ENCODE data around the gene FCRL4. TPM values are rescaled to one million over a fixed set of nuclear protein-coding genes. Genes with fewer than 3 reads are reported as not detected.

The FCRL4 gene
- total RNA-seq, result not detected

DNA sequence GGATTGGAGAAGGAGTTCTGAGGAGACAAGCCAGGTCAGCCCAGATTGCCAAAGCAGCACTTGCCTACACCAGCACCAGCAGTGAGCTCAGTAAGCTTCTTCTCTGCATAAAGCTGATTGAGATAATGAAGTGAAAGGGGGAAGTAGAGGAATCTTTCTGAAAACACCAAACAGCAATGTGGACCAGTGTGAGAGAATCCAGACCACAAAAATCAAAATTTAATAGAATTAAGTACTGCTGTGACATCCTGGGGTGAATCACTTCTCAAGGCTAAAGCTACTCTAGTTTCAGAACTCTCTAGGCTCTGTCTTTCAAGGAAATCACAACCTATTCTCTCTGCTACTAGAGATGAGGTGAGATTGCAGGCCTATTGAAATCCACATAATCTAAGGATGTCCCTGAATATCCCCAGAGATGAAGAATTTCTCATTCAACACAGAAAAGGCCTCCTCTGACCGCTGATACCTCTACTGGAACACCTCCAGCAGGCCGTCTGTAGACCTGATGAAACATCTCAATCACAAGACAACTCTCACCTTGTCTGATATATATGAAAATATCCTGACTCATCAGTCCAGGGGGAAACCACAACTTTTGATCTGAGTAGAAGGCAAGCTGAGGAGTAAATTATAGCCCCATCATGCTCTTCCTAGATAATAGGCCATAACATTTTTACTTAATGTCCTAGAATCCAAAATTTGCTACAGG, at the start of gene FCRL4:
Gene FCRL4, minus strand, starts transcription at position 127 of the 709 bp plus-strand sequence. CDS start 141 bp downstream, outside the sequence.
- ChIA-PET POLR2A (no interaction called here), CTCF (no interaction called here)

DNA sequence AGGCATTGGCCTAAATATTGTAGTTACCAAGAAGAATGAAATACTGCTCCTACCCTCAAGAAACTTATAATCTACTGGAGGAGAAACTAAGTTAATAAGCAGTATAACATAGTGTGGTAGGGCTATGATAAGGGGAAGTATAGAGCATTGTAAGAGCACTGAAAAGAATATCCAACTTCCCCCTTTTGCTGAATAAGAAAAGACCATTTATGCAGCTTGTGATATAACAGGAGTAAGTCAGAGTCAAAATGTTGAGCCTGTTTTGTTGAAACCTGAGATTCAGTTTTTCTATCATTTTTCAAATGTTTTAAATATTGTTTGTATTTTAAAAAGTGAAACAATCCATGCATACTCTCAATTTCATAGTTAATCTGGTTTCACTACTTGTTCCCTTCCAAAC, 48.3 kb upstream of the FCRL4 start:
- ChIA-PET CTCF (no interaction called here), POLR2A (no interaction called here)

DNA sequence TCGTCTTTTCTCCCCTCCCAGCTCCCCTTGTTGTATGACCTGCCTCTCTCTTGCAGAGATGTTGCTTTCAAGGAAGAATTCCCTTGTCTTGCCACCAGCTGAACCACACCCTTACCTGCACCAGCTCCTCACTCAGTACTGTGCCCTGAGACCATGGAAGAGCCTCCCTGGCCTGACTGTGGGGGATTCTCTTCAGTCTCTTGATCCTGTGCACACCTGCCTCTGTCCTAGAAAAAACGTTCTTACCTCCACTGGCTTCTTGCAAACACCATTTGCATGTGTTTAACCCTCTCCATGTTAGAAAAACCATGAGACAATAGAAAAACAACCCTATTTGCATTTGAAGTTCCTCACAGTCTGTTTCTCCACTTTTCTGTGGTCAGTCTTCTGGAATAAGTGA, 43.3 kb upstream of the FCRL4 start:
- ChIA-PET CTCF (interaction anchor here (0.9 kb wide), 1 partner anchor 61 kb away, joined by 3 read pairs; no protein-coding TSS in a partner anchor), POLR2A (no interaction called here)

DNA sequence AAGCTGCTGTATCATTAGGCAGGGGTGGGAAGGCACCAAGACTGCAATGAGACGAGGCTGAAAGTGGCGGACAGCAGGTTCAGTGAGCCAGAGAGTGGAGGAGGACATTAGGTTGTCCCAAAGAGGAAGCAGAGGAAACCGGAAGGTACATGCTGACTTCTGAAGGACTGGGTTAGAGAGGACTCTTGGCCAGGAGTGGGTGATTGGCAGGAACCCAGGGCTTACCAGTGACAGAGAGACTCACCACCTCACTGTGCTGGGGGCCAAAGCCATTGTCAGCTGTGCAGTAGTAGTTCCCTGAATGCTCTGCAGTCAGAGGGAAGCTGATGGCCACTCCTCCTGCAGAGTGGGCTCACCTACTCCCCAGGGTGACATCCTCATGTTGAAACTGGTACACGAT, 41.9 kb upstream of the FCRL4 start:
- POLR2A ChIA-PET, result no interaction called here
- CTCF ChIA-PET, result no interaction called here

DNA sequence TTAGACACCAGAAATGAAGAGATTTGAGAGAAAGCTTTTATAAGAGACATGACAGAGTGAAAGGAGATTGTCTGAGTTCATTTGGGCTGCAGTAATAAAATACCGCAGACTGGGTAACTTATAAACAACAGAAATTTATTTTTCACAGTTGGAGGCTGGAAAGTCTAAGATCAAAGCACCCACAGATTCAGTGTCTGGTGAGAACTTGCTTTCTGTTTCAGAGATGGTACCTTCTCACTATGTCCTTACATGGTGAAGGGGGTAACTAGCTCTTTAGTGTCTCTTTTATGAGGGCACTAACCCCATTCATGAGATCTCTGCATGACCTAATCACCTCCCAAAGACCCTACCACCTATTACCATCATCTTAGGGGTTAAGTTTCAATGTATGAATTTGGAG, 30.9 kb upstream of the FCRL4 start:
- ChIA-PET POLR2A (no interaction called here), CTCF (no interaction called here)

DNA sequence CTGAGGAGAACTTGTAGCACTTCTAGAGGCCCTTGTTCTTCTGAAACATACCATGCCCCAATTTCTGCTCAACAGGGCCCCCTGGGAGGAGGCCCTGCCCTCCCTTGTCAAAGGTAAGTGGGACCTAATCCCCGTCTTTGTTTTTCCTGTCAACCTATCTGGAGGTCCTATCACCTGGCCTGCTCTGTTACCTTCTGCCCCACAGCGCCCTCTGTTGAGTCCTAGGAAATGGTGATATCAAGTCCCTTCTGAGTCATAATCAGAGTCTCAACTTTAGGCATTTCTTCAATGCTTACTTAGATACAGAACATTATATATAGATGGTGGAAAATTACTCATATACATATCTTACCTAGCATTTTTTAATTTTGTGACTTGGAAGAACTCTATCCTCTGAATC, 28.2 kb upstream of the FCRL4 start:
- ChIA-PET CTCF (no interaction called here), POLR2A (no interaction called here)

DNA sequence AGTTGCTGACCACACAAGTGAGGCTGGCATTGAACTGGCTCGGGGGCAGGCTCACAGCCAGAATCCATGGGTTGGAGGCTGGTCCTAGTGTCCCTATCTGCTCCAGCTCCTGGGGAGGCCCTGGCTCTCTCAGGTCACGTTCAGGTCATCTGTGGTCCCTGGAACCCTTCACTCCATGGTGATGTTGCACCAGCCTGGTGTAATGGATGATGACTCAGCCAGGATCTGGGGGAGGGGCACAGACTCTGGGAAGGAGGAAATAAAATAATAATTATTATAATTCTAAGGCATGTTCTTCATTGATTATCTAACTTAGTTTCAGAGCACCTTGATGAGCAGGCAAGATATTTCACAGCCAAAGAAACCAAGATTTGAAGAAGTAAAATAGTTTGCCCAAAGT, 26.6 kb upstream of the FCRL4 start:
- CTCF ChIA-PET, result interaction anchor here (1.1 kb wide), 1 partner anchor 44 kb away, joined by 3 read pairs; no protein-coding TSS in a partner anchor
- POLR2A ChIA-PET, result no interaction called here

DNA sequence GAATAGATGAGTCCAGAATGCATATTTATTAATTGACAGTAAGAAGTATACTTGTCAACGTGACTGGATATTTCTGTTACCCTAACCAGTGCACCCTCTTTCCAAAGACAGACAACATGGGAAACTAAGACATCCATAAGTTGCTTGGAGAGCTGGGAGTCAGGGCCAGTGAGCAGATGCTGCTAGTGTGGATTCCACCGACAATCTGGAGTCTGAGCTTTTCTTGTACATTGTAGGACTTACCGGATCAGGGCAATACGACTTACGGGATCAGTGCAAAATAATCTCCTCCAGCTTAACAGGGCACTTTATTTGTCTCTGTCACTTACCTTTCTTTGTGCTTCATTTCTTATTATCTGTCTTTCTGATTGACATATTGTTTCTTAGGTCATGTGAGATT, 24.6 kb upstream of the FCRL4 start:
- ChIA-PET POLR2A (no interaction called here), CTCF (no interaction called here)

DNA sequence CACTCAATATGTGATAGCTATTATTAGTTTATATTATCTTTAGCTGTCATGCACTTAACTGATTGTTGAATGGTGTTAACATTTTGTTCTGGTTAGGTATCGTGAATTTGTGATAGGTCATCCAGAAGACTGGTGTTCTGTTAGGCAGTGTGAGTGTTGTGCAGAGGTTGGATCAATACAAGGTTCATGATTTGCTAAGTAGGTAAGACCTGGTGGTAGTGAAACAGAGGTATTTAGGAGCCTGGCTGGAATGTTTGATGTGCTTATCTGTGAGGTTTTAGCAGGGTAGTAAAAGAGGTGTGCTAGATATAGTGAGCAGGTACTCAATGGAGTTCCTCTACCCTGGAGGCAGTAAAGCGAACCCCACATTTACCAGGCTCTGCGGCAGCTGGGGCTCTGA, 20.3 kb upstream of the FCRL4 start:
- POLR2A ChIA-PET, result no interaction called here
- CTCF ChIA-PET, result no interaction called here

DNA sequence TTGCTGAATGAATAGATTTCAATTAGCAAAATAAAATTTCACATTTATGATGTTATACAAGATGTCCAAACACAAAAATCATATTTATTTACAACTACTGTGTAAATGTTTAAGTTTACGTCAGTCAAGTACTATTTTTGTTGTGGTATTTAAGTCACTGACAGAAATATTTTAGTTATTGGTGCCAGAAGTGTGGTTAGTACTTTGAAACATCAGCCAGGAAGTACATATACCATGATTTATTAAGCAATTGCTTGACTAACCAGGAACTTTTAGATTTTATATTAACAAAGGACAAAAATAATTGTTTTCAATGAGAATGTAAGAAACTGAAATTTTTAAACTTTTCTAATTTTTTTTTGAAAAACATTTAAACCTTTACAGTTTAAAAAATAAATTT, 2.4 kb upstream of the FCRL4 start:
- ChIA-PET CTCF (no interaction called here), POLR2A (no interaction called here)

DNA sequence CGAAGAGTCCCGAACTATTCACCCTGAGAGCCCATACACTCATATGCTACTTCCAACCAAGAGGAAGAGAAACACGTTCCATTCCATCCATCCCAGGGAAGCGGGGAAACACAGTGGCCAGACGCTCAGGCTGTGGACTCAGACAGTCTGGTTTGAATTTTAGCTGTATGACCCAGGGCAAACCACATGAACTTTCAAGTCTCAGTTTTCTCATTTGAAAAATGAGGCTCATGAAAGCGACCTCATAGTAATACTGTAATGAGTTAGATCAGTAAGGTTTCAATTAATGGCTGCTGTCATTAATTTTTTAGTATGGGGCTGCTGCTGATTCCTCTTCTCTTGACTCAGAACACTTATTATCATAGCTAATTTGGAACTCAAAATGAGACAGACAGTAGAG, 1.5 kb downstream of the FCRL4 start:
- CTCF ChIA-PET, result interaction anchor here (1.6 kb wide), 1 partner anchor 16 kb away, joined by 4 read pairs; no protein-coding TSS in a partner anchor
- POLR2A ChIA-PET, result no interaction called here

DNA sequence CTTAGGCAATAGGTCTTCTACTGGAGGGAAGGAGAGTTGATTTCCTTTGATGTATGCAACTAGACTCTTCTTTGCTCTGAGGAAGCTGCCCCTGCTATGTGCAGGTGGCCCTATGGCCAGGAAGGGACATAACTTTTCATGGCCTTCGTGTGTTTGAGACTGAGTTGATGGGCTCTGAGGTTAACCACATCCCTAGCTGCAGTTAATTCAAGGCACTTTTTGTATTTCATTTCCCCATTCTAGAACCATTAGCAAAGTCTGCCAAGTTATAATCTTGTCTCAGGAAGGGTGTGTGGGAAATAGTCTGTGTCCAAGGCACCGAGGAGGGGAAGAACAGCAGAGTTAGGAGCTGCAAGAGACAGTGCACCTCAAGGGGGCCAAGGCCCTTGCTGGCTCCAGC, 2.5 kb downstream of the FCRL4 start:
- CTCF ChIA-PET, result interaction anchor here (1.6 kb wide), 1 partner anchor 15 kb away, joined by 4 read pairs; no protein-coding TSS in a partner anchor
- POLR2A ChIA-PET, result no interaction called here

DNA sequence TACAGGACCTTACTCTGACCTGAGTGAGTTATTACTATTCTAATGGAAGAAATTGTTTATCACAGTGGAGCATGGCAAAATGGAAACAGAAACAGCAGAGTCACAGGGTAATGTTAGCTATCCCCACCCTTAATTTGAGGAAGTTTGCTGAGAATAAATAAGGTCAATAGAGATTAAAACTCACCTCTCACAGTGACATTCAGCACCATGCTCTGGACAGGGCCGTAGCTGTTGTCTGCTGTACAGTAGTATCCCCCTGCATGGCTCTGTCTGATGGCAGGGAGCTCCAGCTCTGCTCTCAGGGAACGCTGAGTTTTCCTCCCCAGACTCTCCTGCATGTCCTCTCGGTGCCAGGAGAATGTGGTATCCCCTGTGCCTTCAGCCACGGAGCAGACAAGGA, 11.9 kb downstream of the FCRL4 start:
- ChIA-PET CTCF (no interaction called here), POLR2A (no interaction called here)

DNA sequence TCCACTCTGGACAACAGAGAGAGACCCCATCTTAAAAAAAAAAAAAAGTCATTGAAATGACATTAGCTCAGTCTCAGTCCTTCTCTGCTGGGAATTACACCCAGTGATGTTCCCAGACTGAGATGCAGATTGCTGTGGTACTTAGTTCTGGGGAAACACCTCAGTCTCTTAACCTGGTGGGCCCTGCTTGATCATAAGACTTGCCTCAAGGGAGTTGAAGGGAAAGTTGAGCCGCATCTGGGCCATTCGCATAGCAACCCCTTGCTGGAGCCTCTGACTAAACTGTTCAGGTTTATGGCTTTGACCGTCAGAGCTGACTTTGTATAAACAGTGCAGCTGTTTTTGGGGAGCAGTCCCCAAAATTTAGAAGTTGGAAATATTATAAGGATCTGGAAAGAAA, 13.4 kb downstream of the FCRL4 start:
- ChIA-PET CTCF (no interaction called here), POLR2A (no interaction called here)

DNA sequence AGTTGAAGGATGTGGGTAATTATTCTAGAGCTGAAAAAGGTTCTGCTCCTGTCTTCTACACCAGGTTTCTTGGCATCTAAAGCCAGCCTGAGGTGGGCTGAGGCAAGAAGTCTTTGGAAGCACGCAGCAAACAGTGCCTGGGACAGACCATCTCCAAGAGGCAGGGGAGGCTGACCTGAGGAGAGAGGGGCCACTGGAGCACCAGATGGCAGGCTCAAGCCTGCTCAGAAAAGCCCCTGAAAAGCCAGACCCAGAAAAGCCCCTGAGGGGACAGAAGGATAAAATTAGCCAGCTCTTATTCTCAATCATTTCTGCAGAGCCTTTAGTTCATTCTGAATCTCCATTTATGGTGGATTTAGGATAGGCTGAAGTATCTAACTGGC, 17.1 kb downstream of the FCRL4 start:
- CTCF ChIA-PET, result interaction anchor here (0.7 to 1.8 kb wide), 10 partner anchors 8 to 544 kb away, joined by 3 to 6 read pairs (median 4); no protein-coding TSS in a partner anchor
- POLR2A ChIA-PET, result no interaction called here

DNA sequence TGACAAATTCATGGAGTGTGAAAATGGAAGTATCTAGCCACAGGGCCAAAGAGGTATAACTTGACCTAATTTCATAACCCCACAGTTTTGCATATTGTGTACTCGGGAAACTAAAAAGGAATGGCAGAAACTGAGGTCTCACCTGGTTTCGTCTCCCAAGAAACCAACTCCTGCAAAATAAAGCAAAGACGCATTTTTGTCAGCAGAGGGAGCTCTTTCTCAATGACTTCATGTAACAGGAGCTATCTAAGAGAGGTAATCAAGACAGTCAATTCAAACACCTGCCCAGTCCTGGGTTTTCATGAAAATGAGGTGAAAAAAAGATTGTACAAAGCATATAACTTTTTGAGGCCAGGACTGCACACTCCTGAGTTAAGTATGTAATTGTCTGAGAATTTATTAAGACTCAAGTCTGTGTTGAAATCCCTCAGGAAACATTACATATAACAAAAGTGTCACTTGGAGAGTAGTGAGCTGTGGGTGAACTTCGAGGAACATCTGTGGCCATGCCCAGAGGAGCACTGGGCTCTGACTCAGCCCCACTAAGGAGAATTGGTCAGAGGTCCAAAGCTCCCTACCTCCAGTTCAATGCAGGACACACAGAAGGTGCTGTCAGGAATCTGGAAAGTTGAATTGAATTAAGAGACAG, 17.6 kb downstream of the FCRL4 start:
- ChIA-PET POLR2A (no interaction called here), CTCF (interaction anchor here (0.6 to 1.8 kb wide), 11 partner anchors 8 to 545 kb away, joined by 3 to 6 read pairs (median 4); no protein-coding TSS in a partner anchor)

DNA sequence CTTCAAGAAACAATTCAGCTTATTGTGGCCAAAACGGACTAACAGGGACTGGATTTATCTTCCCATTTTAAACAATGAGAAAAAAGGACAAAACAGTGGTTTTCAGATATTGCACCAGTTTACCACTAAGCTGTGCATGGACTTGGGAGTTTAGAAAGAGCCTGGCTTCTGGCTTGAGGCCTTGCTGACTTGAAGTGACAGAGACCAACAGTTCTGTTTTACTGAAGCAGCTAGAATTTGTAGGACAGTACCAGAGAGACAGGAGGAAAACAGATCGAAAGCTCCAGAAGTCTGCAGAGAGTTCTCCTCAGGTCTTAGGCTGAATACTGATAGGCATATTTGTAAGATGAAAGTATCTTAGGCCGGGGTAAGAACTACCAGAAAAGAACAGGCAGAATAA, 20.5 kb downstream of the FCRL4 start:
- CTCF ChIA-PET, result no interaction called here
- POLR2A ChIA-PET, result no interaction called here

DNA sequence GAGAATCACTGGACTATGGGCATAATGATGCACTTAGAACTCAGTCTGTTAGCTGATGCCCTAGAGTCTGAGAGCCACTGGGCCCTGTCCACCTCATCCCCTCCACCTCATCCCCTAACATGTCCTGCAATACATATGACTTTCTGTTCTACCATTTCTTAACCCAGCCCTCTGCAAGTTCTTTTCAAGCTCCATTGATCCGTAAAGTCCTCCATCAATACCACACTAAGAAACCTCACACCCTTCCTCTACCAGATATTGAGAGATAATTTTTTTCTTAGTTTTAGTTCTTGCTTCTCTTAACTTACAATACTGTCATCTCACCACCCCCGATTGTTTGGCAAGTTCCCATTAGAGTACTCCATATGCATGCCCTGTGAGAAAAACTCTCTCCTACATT, 22.1 kb downstream of the FCRL4 start:
- CTCF ChIA-PET, result no interaction called here
- POLR2A ChIA-PET, result no interaction called here

DNA sequence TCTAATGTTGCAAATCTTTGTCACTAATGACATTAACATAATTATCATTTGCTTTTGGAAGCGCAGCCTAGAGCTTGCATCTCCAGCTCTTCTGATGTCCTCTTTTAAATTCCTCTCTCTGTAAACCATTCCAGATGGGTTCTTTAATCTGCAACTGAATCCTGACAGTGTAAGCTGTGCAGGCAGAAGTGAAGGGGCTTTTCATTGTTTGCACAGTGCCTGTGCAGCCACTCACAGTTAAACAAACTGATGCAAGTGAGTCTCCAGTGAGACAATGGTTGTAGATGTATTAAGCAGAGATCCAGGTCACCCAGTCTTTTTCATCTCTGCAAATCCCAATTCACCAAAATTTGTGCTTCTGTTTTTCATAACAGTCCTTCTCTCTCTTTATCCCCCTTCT, 23.0 kb downstream of the FCRL4 start:
- ChIA-PET CTCF (no interaction called here), POLR2A (no interaction called here)

DNA sequence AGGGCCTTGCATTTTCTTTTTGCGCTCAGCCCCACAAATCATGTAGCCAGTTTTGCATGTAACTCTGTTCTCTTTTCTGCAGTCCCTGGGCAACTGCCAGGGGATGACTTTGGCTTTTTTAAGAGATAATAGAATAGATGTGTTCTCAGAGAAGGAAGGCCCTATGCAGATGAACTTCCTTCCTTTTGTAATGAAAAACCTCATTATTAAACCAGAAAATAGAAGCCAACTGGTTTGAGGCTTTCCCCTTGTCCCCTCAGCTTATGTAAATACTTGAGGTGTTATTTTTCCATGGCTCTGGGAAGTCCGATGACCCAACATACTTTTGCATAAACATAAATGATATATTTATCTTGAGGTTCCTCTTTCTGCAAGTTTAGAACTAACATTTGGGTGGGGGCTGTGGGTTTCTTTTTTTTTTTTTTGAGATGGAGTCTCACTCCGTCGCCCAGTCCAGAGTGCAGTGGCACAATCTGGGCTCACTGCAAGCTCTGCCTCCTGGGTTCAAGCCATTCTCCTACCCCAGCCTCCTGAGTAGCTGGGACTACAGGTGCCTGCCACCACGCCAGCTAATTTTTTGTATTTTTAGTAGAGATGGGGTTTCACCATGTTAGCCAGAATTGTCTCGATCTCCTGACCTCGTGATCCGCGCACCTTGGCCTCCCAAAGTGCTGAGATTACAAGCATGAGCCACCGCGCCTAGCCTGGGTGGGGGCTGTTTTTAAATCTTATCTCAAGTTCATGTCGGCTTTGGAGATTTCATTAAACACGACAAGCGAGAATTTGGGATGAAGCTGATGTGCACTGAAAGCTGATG, 31.2 kb downstream of the FCRL4 start:
- CTCF ChIA-PET, result no interaction called here
- POLR2A ChIA-PET, result no interaction called here

DNA sequence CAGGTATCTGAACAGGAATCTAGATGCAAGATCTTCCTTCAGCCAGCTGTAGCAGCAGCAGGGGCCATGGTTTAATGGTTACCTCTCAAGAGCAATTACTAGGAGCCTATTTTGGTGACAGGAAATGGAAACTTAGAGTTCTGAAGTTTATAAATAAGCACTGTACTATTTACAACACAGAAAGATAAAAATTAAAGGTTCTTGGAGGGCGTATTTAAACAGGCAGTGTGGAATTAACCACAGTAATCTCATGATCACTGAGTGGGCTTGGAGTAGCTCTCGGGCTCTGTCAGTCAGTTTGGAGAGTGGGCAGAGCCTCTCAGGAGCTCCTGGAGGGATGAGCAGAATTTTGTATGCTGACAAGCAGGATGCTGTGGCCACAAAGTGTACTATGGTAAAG, 35.4 kb downstream of the FCRL4 start:
- CTCF ChIA-PET, result no interaction called here
- POLR2A ChIA-PET, result no interaction called here

Measured in activated CD8-positive, alpha-beta memory T cell treated with anti-CD3 and anti-CD28 coated beads for 36 hours (primary cell).